ENCODE results near the gene TAF3. TPM values are rescaled to one million over a fixed set of nuclear protein-coding genes. Genes with fewer than 3 reads are reported as not detected.

Gene TAF3
- total and polyA plus RNA-seq, 5 donors from 2014 or later = 6.8 to 20.8 (median 8.8) TPM

DNA sequence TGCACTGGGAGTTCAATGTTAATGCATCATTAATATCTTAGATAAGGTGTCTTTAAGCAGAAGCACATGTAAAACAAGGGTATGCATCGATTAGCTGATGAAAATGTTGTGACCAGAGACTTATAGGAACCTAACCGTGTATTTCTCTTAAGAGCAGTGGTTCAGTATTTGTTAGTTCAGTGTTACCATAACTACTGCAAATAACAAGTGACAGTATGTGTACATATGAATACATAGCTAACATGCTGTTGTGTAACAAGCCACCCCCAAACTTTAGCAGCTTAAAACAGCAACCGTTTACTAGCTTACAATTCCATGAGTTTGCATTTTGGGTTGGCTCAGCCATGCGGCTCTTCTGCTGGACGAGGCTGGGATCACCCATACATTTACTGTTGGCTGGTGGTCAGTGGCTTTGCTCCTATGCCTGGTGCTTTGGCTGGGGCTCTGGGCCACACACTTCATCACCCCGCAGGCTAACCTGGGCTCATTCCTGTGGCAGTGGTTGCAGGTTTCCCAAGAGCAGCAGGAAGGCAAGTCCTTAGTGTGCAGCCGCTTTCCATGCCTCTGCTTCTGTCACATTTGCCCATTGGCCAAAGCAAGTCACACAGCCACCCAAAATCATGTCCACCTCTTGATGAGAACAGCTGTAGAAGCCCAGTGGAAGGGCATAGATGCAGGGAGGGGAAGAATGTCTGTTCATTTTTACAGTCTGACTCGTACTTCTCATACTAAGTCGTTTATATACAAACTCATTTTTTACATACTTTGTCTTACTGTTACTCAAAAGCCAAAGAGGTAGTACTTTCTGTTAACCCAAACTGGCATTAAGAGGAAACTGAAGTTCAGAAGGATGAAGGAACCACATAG lies 132.9 kb downstream of the TAF3 start:
- no peak overlapping the region for H3K4me3 Mint-ChIP-seq
- Histone ChIP-seq H3K9me3 (ENCODE audit: control insufficient read depth in 2 of 2, low read length in 2 of 2) (no peaks in the 10 kb centered on the region), H3K27me3 (ENCODE audit: control insufficient read depth, insufficient read depth, low read length) (no peaks in the 10 kb centered on the region), H3K27ac (ENCODE audit: insufficient read depth, low read length, poor library complexity, severe bottlenecking) (no peak overlapping the region), H3K4me1 (ENCODE audit: control insufficient read depth, insufficient read depth, low read length, poor library complexity, severe bottlenecking) (no peaks in the 10 kb centered on the region), H3K36me3 (ENCODE audit: control insufficient read depth, insufficient read depth, low read length) (no peaks in the 10 kb centered on the region), H3K4me3 (ENCODE audit: low read depth, low read length) (no peak overlapping the region)
- no peaks in the 10 kb centered on the region for H3K9me3 Mint-ChIP-seq
- peak overlapping the region in 1 of 3 donors; percentile 60 for H3K27ac Mint-ChIP-seq
- DNase-seq = no peak
- peaks cover 8% of the 10 kb centered on the region for H3K36me3 Mint-ChIP-seq
- ATAC-seq (ENCODE audit: low read depth in 2 of 2) = no peak
- H3K4me1 Mint-ChIP-seq = peaks cover 4 to 57% (median 21%) of the 10 kb centered on the region in 4 donors
- H3K27me3 Mint-ChIP-seq = no peaks in the 10 kb centered on the region

DNA sequence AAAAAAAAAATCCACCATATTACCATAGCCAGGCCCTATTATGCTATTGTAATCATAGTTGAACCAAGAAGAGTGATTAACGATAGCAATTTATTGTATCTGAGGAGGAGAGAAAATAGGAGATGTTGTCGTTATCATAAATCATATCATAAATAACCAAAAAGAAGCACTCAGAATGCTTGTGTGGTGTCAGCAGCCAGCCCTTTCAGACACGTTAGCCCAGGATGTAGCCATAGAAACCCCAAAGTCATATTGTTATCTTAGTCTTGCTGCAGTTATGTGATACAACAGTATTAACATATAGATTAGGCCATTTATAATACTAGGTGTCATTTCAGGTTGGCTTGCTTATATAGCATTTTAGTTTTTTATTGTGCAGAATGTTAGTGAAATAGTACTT lies 134.0 kb downstream of the TAF3 start:
- peaks cover 4% of the 10 kb centered on the region for H3K36me3 Mint-ChIP-seq
- H3K4me3 Mint-ChIP-seq = no peak overlapping the region
- no peaks in the 10 kb centered on the region for H3K9me3 ChIP-seq (ENCODE audit: control insufficient read depth in 2 of 2, low read length in 2 of 2)
- no peaks in the 10 kb centered on the region for H3K4me1 ChIP-seq (ENCODE audit: control insufficient read depth, insufficient read depth, low read length, poor library complexity, severe bottlenecking)
- H3K36me3 ChIP-seq (ENCODE audit: control insufficient read depth, insufficient read depth, low read length) = no peaks in the 10 kb centered on the region
- H3K9me3 Mint-ChIP-seq = no peaks in the 10 kb centered on the region
- peaks cover 8 to 55% (median 26%) of the 10 kb centered on the region in 4 donors for H3K4me1 Mint-ChIP-seq
- ATAC-seq (ENCODE audit: low read depth in 2 of 2) (no peak), DNase-seq (no peak)
- no peak overlapping the region for H3K27ac Mint-ChIP-seq
- no peak overlapping the region for H3K27ac ChIP-seq (ENCODE audit: insufficient read depth, low read length, poor library complexity, severe bottlenecking)
- no peak overlapping the region for H3K4me3 ChIP-seq (ENCODE audit: low read depth, low read length)
- no peaks in the 10 kb centered on the region for H3K27me3 Mint-ChIP-seq
- H3K27me3 ChIP-seq (ENCODE audit: control insufficient read depth, insufficient read depth, low read length) = no peaks in the 10 kb centered on the region

DNA sequence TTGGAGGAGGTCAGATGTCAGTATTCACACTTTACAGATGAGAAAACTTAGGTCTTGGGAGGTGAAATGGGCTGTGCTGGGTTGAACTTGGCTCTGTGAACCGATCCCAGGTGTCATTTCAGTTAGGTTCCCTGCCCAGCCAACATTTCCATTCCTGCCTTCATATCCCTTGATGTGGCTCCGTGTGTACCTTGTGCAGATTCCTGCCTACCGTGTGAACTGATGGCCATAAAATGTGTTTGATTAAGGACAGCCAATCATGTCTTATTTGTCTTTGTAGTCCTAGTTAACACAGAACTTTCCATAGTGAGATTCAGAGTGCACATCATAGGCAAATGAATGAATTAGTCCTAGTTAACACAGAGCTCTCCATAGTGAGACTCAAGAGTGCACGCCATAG lies 135.1 kb downstream of the TAF3 start:
- Histone ChIP-seq H3K36me3 (ENCODE audit: control insufficient read depth, insufficient read depth, low read length) (no peaks in the 10 kb centered on the region), H3K9me3 (ENCODE audit: control insufficient read depth in 2 of 2, low read length in 2 of 2) (no peaks in the 10 kb centered on the region), H3K4me1 (ENCODE audit: control insufficient read depth, insufficient read depth, low read length, poor library complexity, severe bottlenecking) (no peaks in the 10 kb centered on the region), H3K4me3 (ENCODE audit: low read depth, low read length) (no peak overlapping the region), H3K27ac (ENCODE audit: insufficient read depth, low read length, poor library complexity, severe bottlenecking) (no peak overlapping the region), H3K27me3 (ENCODE audit: control insufficient read depth, insufficient read depth, low read length) (no peaks in the 10 kb centered on the region)
- DNase-seq (no peak), ATAC-seq (ENCODE audit: low read depth in 2 of 2) (no peak)
- Mint-ChIP-seq H3K27me3 (no peaks in the 10 kb centered on the region), H3K36me3 (peaks cover 2% of the 10 kb centered on the region), H3K4me1 (peaks cover 5 to 48% (median 25%) of the 10 kb centered on the region in 4 donors), H3K27ac (no peak overlapping the region), H3K9me3 (no peaks in the 10 kb centered on the region), H3K4me3 (no peak overlapping the region)

DNA sequence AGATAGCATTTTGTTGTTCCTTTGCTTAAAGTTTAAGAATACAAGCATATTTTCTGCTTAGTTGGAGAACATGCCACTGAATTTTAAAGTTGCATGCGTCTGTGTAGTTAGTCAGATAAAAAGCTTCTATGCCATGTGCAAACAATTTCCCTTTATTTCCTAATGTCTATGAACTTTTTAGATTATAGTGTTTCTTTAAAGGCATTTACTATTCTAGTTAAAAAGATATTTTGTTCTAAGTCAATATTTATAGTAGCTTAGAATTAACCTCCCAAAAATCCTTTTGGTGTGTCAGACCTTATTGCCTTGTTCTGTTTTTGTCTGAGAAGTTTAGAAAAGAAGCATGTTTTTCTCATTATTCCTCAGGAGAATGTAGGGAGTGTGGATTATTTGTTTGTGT lies 137.1 kb downstream of the TAF3 start:
- H3K4me1 ChIP-seq (ENCODE audit: control insufficient read depth, insufficient read depth, low read length, poor library complexity, severe bottlenecking) = no peaks in the 10 kb centered on the region
- no peak overlapping the region for H3K27ac ChIP-seq (ENCODE audit: insufficient read depth, low read length, poor library complexity, severe bottlenecking)
- DNase-seq = no peak
- peaks cover 13% of the 10 kb centered on the region for H3K36me3 Mint-ChIP-seq
- no peaks in the 10 kb centered on the region for H3K36me3 ChIP-seq (ENCODE audit: control insufficient read depth, insufficient read depth, low read length)
- H3K9me3 ChIP-seq (ENCODE audit: control insufficient read depth in 2 of 2, low read length in 2 of 2) = no peaks in the 10 kb centered on the region
- no peak overlapping the region for H3K4me3 Mint-ChIP-seq
- ATAC-seq (ENCODE audit: low read depth in 2 of 2) = no peak
- H3K27me3 Mint-ChIP-seq = no peaks in the 10 kb centered on the region
- H3K27me3 ChIP-seq (ENCODE audit: control insufficient read depth, insufficient read depth, low read length) = no peaks in the 10 kb centered on the region
- H3K27ac Mint-ChIP-seq = no peak overlapping the region
- H3K4me1 Mint-ChIP-seq = peaks cover 4 to 34% (median 21%) of the 10 kb centered on the region in 4 donors
- no peak overlapping the region for H3K4me3 ChIP-seq (ENCODE audit: low read depth, low read length)
- no peaks in the 10 kb centered on the region for H3K9me3 Mint-ChIP-seq

DNA sequence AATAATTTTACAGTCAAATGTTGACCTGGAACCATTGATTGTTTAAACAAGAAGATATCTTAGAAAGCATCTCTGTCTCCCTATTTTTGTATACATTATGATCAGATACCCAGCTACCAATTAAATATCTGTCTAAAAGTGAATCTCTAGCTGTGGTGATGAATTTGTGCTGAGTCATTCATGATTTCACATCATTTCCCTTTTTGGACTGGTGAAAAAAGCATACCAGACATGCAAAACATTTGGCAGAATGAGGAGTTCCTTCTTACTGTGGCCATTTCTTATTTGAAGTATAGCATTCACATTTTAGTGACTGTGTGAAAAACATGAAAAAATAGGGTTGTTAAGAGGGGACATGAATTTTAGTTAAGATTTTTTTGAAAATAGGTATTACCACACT lies 138.2 kb downstream of the TAF3 start:
- no peaks in the 10 kb centered on the region for H3K36me3 ChIP-seq (ENCODE audit: control insufficient read depth, insufficient read depth, low read length)
- peaks cover 4 to 23% (median 20%) of the 10 kb centered on the region in 4 donors for H3K4me1 Mint-ChIP-seq
- no peaks in the 10 kb centered on the region for H3K9me3 Mint-ChIP-seq
- H3K4me3 ChIP-seq (ENCODE audit: low read depth, low read length) = no peak overlapping the region
- ATAC-seq (ENCODE audit: low read depth in 2 of 2) (no peak), DNase-seq (peak in 1 of 3 donors; percentile 54)
- H3K27ac Mint-ChIP-seq = peak overlapping the region in 1 of 3 donors; percentile 32
- H3K27ac ChIP-seq (ENCODE audit: insufficient read depth, low read length, poor library complexity, severe bottlenecking) = no peak overlapping the region
- peaks cover 13% of the 10 kb centered on the region for H3K36me3 Mint-ChIP-seq
- no peaks in the 10 kb centered on the region for H3K27me3 Mint-ChIP-seq
- H3K9me3 ChIP-seq (ENCODE audit: control insufficient read depth in 2 of 2, low read length in 2 of 2) = no peaks in the 10 kb centered on the region
- no peaks in the 10 kb centered on the region for H3K4me1 ChIP-seq (ENCODE audit: control insufficient read depth, insufficient read depth, low read length, poor library complexity, severe bottlenecking)
- no peak overlapping the region for H3K4me3 Mint-ChIP-seq
- no peaks in the 10 kb centered on the region for H3K27me3 ChIP-seq (ENCODE audit: control insufficient read depth, insufficient read depth, low read length)

DNA sequence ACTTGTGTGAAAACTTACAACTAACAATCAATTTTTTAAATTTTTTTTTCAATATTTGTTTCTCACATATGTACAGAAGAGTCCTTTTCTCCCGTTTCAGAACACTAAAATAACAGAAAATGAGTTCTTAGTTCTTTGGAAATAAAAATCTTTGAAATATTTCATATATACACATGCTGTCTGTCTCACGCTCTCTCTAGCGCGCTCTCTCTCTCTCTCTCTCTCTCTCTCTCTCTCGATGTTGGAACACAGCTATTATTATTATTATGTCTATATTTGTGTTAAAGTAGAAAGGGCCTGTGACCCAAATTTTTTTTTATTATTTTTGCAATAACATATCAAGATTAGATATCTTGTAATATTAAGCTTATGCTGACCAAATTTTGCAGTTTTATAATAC lies 139.3 kb downstream of the TAF3 start:
- H3K27me3 ChIP-seq (ENCODE audit: control insufficient read depth, insufficient read depth, low read length) = no peaks in the 10 kb centered on the region
- no peaks in the 10 kb centered on the region for H3K9me3 Mint-ChIP-seq
- ATAC-seq (ENCODE audit: low read depth in 2 of 2) (no peak), DNase-seq (no peak)
- no peaks in the 10 kb centered on the region for H3K9me3 ChIP-seq (ENCODE audit: control insufficient read depth in 2 of 2, low read length in 2 of 2)
- no peaks in the 10 kb centered on the region for H3K4me1 ChIP-seq (ENCODE audit: control insufficient read depth, insufficient read depth, low read length, poor library complexity, severe bottlenecking)
- no peak overlapping the region for H3K4me3 ChIP-seq (ENCODE audit: low read depth, low read length)
- no peak overlapping the region for H3K27ac ChIP-seq (ENCODE audit: insufficient read depth, low read length, poor library complexity, severe bottlenecking)
- peaks cover 4 to 20% (median 15%) of the 10 kb centered on the region in 4 donors for H3K4me1 Mint-ChIP-seq
- H3K4me3 Mint-ChIP-seq = no peak overlapping the region
- no peak overlapping the region for H3K27ac Mint-ChIP-seq
- no peaks in the 10 kb centered on the region for H3K27me3 Mint-ChIP-seq
- peaks cover 13% of the 10 kb centered on the region for H3K36me3 Mint-ChIP-seq
- no peaks in the 10 kb centered on the region for H3K36me3 ChIP-seq (ENCODE audit: control insufficient read depth, insufficient read depth, low read length)

DNA sequence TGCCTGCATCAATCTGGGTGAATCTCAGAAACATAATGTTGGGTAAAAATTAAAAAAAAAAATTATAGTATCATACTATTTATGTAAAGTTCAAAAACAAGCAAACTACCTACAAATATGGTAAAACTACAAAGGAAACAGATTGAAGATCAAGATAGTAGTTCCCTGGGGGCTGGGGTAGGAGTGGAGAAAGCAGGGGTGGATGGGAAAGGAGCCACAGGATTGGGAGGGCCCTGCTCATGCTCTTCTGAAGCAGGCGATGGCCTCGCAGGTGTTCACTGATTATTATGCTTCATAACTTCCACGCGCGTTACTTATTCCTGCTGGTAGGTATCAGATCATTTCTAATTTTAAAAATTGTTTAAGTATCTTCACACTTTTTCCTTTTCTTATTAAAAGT lies 140.1 kb downstream of the TAF3 start:
- Histone ChIP-seq H3K9me3 (ENCODE audit: control insufficient read depth in 2 of 2, low read length in 2 of 2) (no peaks in the 10 kb centered on the region), H3K27ac (ENCODE audit: insufficient read depth, low read length, poor library complexity, severe bottlenecking) (no peak overlapping the region), H3K36me3 (ENCODE audit: control insufficient read depth, insufficient read depth, low read length) (no peaks in the 10 kb centered on the region), H3K4me1 (ENCODE audit: control insufficient read depth, insufficient read depth, low read length, poor library complexity, severe bottlenecking) (no peaks in the 10 kb centered on the region), H3K27me3 (ENCODE audit: control insufficient read depth, insufficient read depth, low read length) (no peaks in the 10 kb centered on the region), H3K4me3 (ENCODE audit: low read depth, low read length) (no peak overlapping the region)
- Mint-ChIP-seq H3K4me3 (no peak overlapping the region), H3K9me3 (no peaks in the 10 kb centered on the region), H3K27me3 (no peaks in the 10 kb centered on the region), H3K4me1 (peaks cover 4 to 20% (median 12%) of the 10 kb centered on the region in 4 donors), H3K36me3 (peaks cover 13% of the 10 kb centered on the region), H3K27ac (peak overlapping the region in 1 of 3 donors; percentile 48)
- ATAC-seq (ENCODE audit: low read depth in 2 of 2) (no peak), DNase-seq (no peak)

DNA sequence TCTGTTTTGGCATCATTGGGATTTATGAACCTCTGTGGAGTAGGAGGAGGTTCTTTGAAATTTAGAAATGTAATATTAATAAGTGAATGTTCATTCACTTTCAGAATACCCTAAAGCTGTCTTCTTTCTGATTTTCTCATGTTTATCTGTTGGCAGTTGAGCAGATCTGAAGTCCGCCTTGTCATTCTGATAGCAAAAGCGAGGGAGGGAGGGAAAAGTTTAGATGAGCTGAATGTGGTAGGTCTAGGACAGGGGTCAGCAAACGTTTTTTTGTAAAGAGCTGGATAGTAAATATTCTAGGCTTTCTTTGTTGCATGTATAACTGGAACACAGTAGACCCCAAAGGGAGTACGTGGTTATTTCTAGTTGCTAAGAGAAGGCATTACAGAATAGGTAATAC lies 141.8 kb downstream of the TAF3 start:
- Histone ChIP-seq H3K4me3 (ENCODE audit: low read depth, low read length) (no peak overlapping the region), H3K27me3 (ENCODE audit: control insufficient read depth, insufficient read depth, low read length) (no peaks in the 10 kb centered on the region), H3K4me1 (ENCODE audit: control insufficient read depth, insufficient read depth, low read length, poor library complexity, severe bottlenecking) (no peaks in the 10 kb centered on the region), H3K9me3 (ENCODE audit: control insufficient read depth in 2 of 2, low read length in 2 of 2) (no peaks in the 10 kb centered on the region), H3K27ac (ENCODE audit: insufficient read depth, low read length, poor library complexity, severe bottlenecking) (no peak overlapping the region), H3K36me3 (ENCODE audit: control insufficient read depth, insufficient read depth, low read length) (peaks cover 15% of the 10 kb centered on the region)
- peaks cover 6 to 21% (median 14%) of the 10 kb centered on the region in 4 donors for H3K4me1 Mint-ChIP-seq
- no peak for ATAC-seq (ENCODE audit: low read depth in 2 of 2)
- H3K4me3 Mint-ChIP-seq = no peak overlapping the region
- DNase-seq = no peak
- H3K9me3 Mint-ChIP-seq = no peaks in the 10 kb centered on the region
- H3K36me3 Mint-ChIP-seq = peaks cover 13% of the 10 kb centered on the region
- no peak overlapping the region for H3K27ac Mint-ChIP-seq
- H3K27me3 Mint-ChIP-seq = no peaks in the 10 kb centered on the region
